Activated T-helper 9 cell treated with anti-CD3 and anti-CD28 coated beads, Interleukin-2, amount 50 U/mL, for 16 hours (primary cell): ENCODE measurements around the gene FZD8.

Experiments
- DNase-seq: peaks from one replicate; pipeline ENCODE4 v3.0.0-alpha.2; 2020; ENCODE audit warnings: low read depth

Gene FZD8

DNA sequence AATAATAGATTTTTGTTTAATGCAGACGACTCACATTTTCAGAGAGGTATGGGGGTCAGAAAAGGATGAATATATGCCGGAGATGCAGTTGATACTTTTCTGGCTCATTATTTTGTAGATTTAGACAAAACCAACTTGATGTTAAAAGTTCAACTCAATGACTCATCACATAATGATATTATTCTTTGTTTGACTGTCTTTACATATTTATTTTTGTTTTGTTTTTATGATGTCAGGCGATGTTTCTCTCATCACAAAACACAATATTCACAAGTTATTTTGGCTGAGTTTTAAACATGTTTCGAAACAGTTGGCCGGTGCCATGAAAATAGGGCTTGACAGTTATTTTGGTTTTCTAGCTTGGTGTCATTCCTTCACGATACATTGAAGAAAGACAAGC is 35.7 kb downstream of the FZD8 start:
- DNase-seq = no peak

DNA sequence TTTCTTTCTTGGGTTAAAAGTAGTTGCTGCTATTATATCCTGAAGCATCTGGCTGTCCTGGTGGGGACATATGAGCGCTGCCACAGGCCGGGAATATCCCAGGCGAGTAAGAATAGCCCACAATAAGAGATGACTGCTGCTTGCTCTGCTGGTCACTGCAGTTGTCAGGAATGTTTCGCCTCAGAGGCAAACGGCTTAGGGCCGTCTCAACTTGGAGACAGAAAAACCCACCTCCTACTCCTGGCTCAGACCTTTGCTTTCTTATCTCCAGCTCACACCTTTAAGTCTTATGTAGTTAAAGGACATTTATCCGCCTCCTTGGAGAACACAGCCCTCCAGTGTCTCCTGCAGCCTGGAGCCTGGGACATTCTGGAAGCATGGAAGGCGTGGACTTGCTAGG is 36.9 kb downstream of the FZD8 start, which contains the start of gene GJD4:
TSS of gene GJD4 (plus strand) at position 151 of the 400 bp plus-strand sequence. CDS start at position 378, 227 bp downstream.
- DNase-seq = no peak

- DNase-seq = no peak
Observed at GRCh38 chr10:35600193-35600592, 41.9 kb downstream of the FZD8 start.

GRCh38 chr10:35598379-35598778 is 43.7 kb downstream of the FZD8 start:
- no peak for DNase-seq

DNA sequence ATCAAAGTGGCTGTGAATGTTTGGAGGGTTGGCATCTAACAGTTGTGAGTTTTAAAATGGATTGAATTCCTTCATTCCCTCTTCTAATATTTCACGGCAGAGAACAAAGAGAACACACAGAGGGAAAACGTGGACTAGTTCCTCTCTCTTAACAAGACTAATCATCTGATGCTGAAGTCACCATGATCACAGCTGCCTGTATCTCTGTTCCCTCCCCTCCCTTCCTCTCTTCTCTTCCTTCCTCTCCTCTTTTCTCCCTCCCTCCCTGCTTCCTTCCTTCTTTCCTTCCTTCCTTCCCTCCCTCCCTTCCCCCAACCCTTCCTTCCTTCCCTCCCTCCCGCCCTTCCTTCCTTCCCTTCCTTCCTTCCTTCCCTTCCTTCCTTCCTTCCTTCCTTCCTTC is 47.0 kb downstream of the FZD8 start:
- DNase-seq = no peak

- DNase-seq = no peak
Observed at GRCh38 chr10:35594115-35595079, 47.7 kb downstream of the FZD8 start.

DNA sequence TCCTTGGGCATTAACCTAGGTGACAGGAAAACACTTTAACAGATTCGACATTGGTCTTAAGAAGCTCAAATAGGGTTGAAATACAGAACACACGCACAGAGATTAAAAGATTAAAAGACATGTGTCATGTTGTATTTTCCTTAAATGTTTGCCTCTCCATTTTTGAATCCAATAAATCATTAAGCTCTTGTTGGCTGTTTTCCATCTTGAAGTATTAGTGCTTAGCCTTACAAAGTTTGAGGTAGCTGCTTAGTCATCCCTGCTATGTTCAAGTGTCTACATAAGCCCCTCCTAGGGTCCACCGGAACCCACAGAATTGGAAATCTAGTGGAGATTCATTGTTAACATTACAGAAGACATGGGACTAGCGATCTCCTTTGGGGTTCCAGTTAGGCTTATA is 49.7 kb downstream of the FZD8 start:
- DNase-seq = no peak

DNA sequence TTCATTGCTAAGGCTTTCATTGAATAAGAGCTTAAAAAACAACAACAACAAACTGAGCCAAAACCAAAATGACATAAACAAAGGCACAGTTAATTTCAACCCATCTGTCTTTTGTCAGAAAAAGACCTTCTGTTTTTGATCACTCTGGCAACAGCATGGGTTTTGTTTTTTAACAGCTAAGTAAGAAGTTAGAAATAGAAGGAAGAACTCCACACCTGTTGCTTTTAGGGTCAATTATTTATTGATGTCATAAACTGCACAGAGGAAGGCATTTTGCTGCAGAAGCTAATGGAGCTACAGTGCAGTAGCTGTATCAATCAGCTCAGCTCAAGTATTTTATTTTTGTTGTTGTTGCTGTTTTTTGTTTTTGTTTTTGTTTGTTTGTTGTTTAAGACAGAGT is 53.3 kb downstream of the FZD8 start:
- no peak for DNase-seq
